PC-9 (cell line): ENCODE data around the gene MEIS2.

Experiments
- CTCF ChIP-seq: fragments of 200-600 bp; sonication (generic); conservative IDR thresholded peaks from 2 replicates; pipeline ENCODE4 v1.6.1; 2017; ENCODE audit warnings: mixed run types, antibody characterized with exemption, mild to moderate bottlenecking, moderate library complexity
- EZH2 ChIP-seq: fragments of 200-600 bp; sonication (generic); IDR thresholded peaks from 2 replicates; pipeline ENCODE4 v1.8.0; 2017; ENCODE audit warnings: antibody characterized with exemption, low read depth

- TF ChIP-seq CTCF (no peak), EZH2 (no peak)
These were observed 2.2 kb upstream of the MEIS2 start for GRCh38 chr15:37102305-37103162.
